ENCODE measurements around the gene SPAG4. TPM values are rescaled to one million over a fixed set of nuclear protein-coding genes. Genes with fewer than 3 reads are reported as not detected.

Gene SPAG4
- total RNA-seq, 4 donors from 2014 or later = 2.3 to 6.6 (median 5.5) TPM

DNA sequence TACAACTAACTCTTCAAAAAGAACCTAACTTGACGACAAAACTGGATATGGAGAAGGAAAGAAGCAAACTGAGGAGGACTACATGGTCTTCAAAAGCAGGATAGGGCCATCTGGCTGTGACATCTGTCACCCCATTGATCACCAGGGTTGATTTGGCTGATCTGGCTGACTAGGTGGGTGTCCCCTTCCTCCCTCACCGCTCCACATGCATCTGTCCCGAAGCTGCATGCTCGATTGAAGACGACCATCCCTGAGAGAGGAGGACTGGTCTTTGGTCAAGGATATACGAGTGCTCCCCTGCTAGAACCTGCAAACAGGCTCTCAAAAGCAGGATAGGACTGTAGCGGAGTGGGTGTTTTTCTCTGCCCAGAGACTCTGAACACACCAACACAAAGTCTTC lies 27.4 kb downstream of the SPAG4 start:
- no peak for DNase-seq
- H3K9me3 ChIP-seq = no peaks in the 10 kb centered on the region
- no peaks in the 10 kb centered on the region for H3K36me3 ChIP-seq
- intact Hi-C loops (cut with DNase I) = no loop called here
- H3K4me1 ChIP-seq = no peaks in the 10 kb centered on the region
- TF ChIP-seq POLR2A (IDR thresholded peaks at IDR 0.05) = no peak
- TF ChIP-seq, protein P1, sequence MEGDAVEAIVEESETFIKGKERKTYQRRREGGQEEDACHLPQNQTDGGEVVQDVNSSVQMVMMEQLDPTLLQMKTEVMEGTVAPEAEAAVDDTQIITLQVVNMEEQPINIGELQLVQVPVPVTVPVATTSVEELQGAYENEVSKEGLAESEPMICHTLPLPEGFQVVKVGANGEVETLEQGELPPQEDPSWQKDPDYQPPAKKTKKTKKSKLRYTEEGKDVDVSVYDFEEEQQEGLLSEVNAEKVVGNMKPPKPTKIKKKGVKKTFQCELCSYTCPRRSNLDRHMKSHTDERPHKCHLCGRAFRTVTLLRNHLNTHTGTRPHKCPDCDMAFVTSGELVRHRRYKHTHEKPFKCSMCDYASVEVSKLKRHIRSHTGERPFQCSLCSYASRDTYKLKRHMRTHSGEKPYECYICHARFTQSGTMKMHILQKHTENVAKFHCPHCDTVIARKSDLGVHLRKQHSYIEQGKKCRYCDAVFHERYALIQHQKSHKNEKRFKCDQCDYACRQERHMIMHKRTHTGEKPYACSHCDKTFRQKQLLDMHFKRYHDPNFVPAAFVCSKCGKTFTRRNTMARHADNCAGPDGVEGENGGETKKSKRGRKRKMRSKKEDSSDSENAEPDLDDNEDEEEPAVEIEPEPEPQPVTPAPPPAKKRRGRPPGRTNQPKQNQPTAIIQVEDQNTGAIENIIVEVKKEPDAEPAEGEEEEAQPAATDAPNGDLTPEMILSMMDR (IDR thresholded peaks at IDR 0.05) = no peak
- no peak overlapping the region for H3K4me3 ChIP-seq (replicated peaks in 1 of 3)
- WGBS, 2 donors = 93 to 99% methylated on average over 7 of the region's 7 CpGs
- H3K27me3 ChIP-seq = no peaks in the 10 kb centered on the region
- no peak overlapping the region for H3K27ac ChIP-seq

DNA sequence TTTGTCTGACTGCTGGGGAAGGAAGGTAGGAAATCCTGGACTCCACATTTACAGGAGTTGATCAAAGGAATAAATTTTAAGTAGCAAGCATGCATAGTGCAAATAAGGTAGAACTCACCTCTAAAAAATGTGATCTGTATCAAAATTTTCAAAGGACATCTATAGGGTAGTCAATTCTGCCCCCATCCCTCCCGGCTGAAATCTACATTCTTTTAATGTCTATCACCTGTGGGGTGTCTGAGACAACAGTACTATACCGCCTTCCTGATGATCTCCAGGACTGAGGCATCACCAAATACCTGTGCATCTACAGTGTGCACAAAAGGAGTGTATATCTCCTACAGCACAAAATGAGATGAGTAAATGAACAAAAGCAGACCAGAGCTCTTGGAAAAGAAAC lies 29.2 kb downstream of the SPAG4 start:
- Histone ChIP-seq H3K27me3 (no peaks in the 10 kb centered on the region), H3K9me3 (no peaks in the 10 kb centered on the region), H3K36me3 (no peaks in the 10 kb centered on the region), H3K4me1 (peaks cover 9 to 14% of the 10 kb centered on the region in 2 donors), H3K27ac (no peak overlapping the region), H3K4me3 (replicated peaks in 1 of 3) (no peak overlapping the region)
- intact Hi-C loops (cut with DNase I) = no loop called here
- DNase-seq = no peak
- no peak for TF ChIP-seq POLR2A (IDR thresholded peaks at IDR 0.05)
- TF ChIP-seq, protein P1 (IDR thresholded peaks at IDR 0.05) = no peak
- 81 to 88% methylated on average over 2 of the region's 2 CpGs for WGBS, 2 donors

DNA sequence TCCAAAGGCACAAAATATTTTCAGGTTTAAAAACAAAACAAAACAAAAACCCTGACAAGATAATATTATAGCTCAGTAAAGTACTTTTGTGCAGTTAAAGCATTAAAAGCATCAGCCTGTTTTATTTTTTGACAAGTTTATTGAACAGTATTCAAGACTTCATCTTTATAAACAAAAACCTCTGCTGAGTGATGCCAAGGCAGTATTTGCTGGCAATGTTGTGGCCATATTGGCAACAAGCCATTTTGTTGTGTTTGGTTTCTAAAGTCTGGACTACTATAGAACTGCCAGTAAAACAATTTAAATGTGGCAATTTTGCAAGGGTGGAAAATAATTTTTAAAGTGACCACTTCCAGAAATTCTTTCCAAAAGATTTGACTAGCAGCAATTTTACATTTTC lies 33.2 kb downstream of the SPAG4 start:
- no peaks in the 10 kb centered on the region for H3K9me3 ChIP-seq
- intact Hi-C loops (cut with DNase I) = no loop called here
- H3K36me3 ChIP-seq = peaks cover 8 to 10% of the 10 kb centered on the region in 2 donors
- DNase-seq = peak; percentile 8 to 17
- H3K27ac ChIP-seq = no peak overlapping the region
- peaks cover 9 to 14% of the 10 kb centered on the region in 2 donors for H3K4me1 ChIP-seq
- no peak overlapping the region for H3K4me3 ChIP-seq (replicated peaks in 1 of 3)
- no peaks in the 10 kb centered on the region for H3K27me3 ChIP-seq
- TF ChIP-seq, protein P1 (IDR thresholded peaks at IDR 0.05) = no peak
- no peak for TF ChIP-seq POLR2A (IDR thresholded peaks at IDR 0.05)

DNA sequence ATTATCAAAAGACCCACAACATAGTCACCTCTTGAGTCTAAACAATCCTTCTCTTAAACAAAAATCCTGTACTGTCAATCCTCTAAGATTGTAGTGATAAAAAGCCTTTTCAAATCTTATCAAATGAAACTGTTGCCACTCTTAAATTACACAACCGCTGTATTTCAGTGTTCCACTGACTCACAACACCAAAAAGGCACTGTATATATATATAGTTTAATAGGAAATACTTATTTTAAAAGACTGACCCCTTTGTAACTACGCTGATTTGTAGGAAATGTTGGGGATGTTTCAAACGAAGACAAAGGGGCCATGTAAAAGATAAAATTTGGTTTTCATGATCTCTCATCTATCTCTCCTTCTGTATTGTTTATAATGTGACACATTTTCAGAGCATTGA lies 35.0 kb downstream of the SPAG4 start:
- Histone ChIP-seq H3K4me1 (peaks cover 9 to 14% of the 10 kb centered on the region in 2 donors), H3K27ac (no peak overlapping the region), H3K4me3 (replicated peaks in 1 of 3) (no peak overlapping the region), H3K27me3 (no peaks in the 10 kb centered on the region), H3K9me3 (no peaks in the 10 kb centered on the region), H3K36me3 (peaks cover 17 to 21% of the 10 kb centered on the region in 2 donors)
- no peak for DNase-seq
- WGBS, 2 donors = 90 to 91% methylated on average over 3 of the region's 3 CpGs
- intact Hi-C loops (cut with DNase I) = no loop called here
- no peak for TF ChIP-seq POLR2A (IDR thresholded peaks at IDR 0.05)
- TF ChIP-seq, protein P1 (IDR thresholded peaks at IDR 0.05) = no peak

DNA sequence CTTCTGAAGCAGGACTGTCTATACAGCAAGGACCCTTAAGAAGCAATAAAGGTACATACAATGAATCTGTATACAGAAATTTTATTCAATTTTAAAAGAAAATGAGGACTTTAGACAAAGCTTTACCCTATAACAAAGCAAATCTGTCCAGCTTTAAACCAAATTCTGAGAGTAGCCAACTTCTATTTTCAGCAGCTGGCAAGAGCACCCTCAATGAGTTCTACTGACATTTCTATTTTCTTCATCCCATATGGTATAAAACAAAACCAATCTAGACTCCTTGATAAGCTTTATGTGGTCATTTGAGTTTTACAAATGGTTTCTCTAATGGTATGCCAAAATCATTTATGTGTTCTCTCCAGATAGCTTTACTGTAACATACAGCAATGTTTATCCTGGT lies 36.3 kb downstream of the SPAG4 start:
- H3K27ac ChIP-seq = no peak overlapping the region

More for the DNA sequence above, 36.3 kb downstream of the SPAG4 start:
- TF ChIP-seq POLR2A (IDR thresholded peaks at IDR 0.05) = no peak
- intact Hi-C loops (cut with DNase I) = no loop called here
- Histone ChIP-seq H3K36me3 (peaks cover 17 to 21% of the 10 kb centered on the region in 2 donors), H3K9me3 (no peaks in the 10 kb centered on the region), H3K4me3 (replicated peaks in 1 of 3) (no peak overlapping the region), H3K27me3 (no peaks in the 10 kb centered on the region), H3K4me1 (peaks cover 10 to 14% of the 10 kb centered on the region in 2 donors)
- no peak for DNase-seq
